Activated CD4-positive, alpha-beta memory T cell treated with anti-CD3 and anti-CD28 coated beads, Interleukin-2, amount 10 ng/mL, durations not matched to agents 7 days and 5 days (primary cell): Measurements from ENCODE around the gene RIMBP2. TPM values are rescaled to one million over a fixed set of nuclear protein-coding genes. Genes with fewer than 3 reads are reported as not detected.

ENCODE experiments used
- CTCF ChIA-PET: fragments of 350-600 bp; sonication (Branson Sonifier 250); formaldehyde crosslinking; loops from one replicate; lab custom pipeline; 2021; ENCODE audit warnings: antibody characterized with exemption, inconsistent platforms; lab: Charles Lee
- POLR2A ChIA-PET: fragments of 350-600 bp; sonication (Branson Sonifier 250); formaldehyde crosslinking; loops from one replicate; lab custom pipeline; 2021; ENCODE audit warnings: antibody characterized with exemption; lab: Charles Lee
- DNase-seq: peaks from one replicate; pipeline ENCODE4 v3.0.0-alpha.2; 2020
- H3K27ac Mint-ChIP-seq: one replicate; pipeline ENCODE4 v1.8.0; 2021; ENCODE audit warnings: mild to moderate bottlenecking, mixed read lengths
- H3K27me3 Mint-ChIP-seq: one replicate; pipeline ENCODE4 v1.8.0; 2021; ENCODE audit warnings: mixed read lengths
- H3K36me3 Mint-ChIP-seq: one replicate; pipeline ENCODE4 v1.8.0; 2021; ENCODE audit warnings: low read depth, mixed read lengths
- H3K4me1 Mint-ChIP-seq: one replicate; pipeline ENCODE4 v1.8.0; 2021; ENCODE audit warnings: mixed read lengths
- H3K4me3 Mint-ChIP-seq: one replicate; pipeline ENCODE4 v1.8.0; 2021; ENCODE audit warnings: mild to moderate bottlenecking, mixed read lengths
- H3K9me3 Mint-ChIP-seq: one replicate; pipeline ENCODE4 v1.8.0; 2021; ENCODE audit warnings: mixed read lengths
- total RNA-seq, 2 experiments: library from RNA; stranded (reverse); gene quantifications; one replicate each; pipeline ENCODE4 v1.2.3, GENCODE V29; 2021

Gene RIMBP2
- total RNA-seq, 2 experiments from 2014 or later: not detected

DNA sequence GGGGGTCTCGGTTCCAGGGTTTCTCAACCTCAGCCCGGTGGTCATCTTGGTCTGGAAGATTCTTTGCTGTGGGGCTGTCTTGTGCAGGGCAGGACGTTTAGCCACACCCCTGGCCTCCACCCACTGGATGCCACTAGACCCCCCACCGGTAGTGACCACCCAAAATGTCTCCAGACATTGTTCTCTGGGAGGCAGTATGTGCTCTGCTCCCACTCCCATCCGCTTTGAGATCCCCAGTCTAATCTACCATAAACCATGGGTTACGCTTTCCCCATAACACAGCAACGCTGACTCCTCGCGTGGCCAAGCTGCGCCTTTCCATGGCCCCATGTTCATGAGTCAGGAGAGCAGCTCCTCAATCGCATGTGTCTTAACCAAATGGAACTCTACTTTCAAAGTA lies 155.8 kb downstream of the RIMBP2 start:
- ChIA-PET POLR2A (no interaction called here), CTCF (no interaction called here)
- Mint-ChIP-seq H3K27ac (no peak overlapping the region), H3K4me3 (no peak overlapping the region), H3K4me1 (no peaks in the 10 kb centered on the region), H3K9me3 (peaks cover 5% of the 10 kb centered on the region), H3K36me3 (no peaks in the 10 kb centered on the region), H3K27me3 (no peaks in the 10 kb centered on the region)
- DNase-seq: no peak

DNA sequence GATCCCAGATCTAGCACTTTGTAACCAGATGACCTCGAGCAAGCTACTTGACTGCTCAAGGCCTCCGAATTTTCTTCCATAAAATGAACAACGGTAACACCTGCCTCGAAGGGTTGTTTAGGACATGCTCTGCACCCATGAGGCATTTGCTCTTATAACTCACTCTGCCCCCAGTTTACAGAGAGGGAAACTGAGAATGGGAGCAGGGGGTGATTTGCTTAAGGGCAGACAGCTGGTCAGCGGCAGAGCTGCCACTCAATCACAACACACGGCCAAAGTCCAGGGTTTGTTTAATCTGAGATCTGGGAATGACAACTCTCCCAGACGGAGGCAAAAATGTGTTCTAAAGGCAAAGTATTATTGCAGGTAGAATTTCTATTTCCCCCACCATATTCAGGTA lies 156.3 kb downstream of the RIMBP2 start:
- Mint-ChIP-seq H3K4me3 (no peak overlapping the region), H3K9me3 (peaks cover 5% of the 10 kb centered on the region), H3K36me3 (no peaks in the 10 kb centered on the region), H3K4me1 (no peaks in the 10 kb centered on the region), H3K27ac (no peak overlapping the region), H3K27me3 (no peaks in the 10 kb centered on the region)
- no peak for DNase-seq
- ChIA-PET POLR2A (no interaction called here), CTCF (no interaction called here)

DNA sequence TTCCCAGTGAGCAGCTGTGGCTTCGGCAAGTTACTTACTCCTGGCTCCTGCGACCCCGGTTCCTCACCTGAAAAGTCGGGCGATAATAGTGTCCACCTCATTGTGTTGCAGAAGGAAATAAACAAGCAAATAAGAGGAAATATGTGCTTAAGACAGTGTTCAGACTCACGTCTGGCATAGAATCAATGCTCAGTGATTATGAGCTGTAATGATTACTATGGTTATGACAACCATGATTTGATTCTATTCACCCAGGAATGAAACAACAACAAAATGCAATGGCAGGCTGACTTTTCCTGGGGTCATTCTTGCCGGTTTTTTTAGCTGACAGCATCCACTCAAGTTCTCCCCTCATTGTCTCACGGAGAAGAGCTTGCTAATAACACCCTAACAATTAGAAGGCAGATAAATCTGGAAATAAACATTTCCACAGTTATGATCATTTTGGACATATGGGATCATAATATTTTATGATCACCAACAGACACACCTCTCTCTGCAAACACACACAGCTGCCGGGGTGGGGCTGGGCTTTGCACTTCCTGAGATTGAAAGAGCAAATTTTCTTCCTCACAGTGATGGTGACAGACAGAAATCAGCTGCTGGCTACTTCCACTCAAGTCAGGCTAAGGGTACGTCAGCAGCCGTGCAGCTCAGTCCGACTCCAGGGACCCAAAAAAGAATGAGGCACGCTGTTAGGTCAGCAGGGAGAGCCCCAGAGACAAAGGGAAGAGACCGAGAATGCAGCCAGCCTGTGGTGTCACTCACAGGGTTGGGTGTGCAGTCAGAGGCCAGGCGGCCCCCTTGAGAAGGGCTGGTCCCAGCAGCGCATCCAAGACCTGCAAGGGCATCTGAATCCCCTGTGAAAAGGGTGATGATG lies 158.0 kb downstream of the RIMBP2 start:
- ChIA-PET POLR2A (no interaction called here), CTCF (no interaction called here)
- H3K4me3 Mint-ChIP-seq: no peak overlapping the region
- no peaks in the 10 kb centered on the region for H3K9me3 Mint-ChIP-seq
- H3K4me1 Mint-ChIP-seq: no peaks in the 10 kb centered on the region
- H3K27me3 Mint-ChIP-seq: no peaks in the 10 kb centered on the region
- no peak for DNase-seq
- H3K27ac Mint-ChIP-seq: no peak overlapping the region
- no peaks in the 10 kb centered on the region for H3K36me3 Mint-ChIP-seq

DNA sequence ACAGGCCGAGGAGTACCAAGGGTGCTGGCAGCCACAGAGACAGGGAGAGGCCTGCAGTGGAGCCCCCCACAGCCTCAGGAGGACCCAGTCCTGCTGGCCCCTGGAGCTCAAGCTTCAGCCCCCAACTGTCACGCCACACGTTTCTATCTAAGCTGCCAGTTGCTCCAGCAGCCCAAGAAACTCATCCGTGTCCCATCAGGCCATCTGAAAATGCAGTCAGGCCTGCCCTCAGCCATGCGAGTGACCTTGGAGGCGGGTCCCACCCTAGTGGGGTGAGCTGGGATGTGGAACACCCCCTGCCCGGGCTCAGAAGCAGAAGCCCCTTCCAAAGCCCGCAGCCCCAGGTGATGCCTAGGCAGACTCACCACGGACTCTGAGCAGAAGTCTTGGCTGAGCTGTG lies 158.9 kb downstream of the RIMBP2 start:
- ChIA-PET CTCF (no interaction called here), POLR2A (no interaction called here)
- no peak overlapping the region for H3K4me3 Mint-ChIP-seq
- no peaks in the 10 kb centered on the region for H3K9me3 Mint-ChIP-seq
- no peaks in the 10 kb centered on the region for H3K4me1 Mint-ChIP-seq
- no peak overlapping the region for H3K27ac Mint-ChIP-seq
- no peaks in the 10 kb centered on the region for H3K27me3 Mint-ChIP-seq
- H3K36me3 Mint-ChIP-seq: no peaks in the 10 kb centered on the region
- no peak for DNase-seq

DNA sequence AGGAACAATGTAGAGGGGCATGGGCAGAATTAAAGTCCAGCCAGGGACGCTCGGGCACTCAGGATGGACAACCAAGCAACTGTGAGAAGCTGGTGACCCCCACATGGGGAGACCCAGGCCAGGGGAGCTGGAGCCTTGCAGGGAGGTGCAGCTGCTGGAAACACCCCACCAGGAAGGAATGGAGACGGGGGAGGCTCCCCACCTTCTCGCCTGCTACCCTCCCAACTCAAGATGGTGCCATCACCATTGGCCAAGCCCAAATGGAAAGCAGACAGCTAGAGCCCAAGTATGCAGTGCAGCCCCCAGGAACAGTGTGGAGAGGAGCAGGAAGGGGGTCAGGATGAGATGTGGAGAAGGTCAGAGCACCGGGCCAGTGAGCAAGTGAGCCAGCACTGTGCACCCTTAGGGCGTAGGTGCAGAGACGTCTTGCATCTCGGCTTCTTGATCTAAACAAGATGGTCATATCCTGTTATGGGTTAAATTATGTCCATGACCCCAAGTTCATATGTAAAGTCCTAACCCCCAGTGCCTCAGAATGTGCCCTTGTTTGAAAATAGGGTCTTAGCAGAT lies 159.5 kb downstream of the RIMBP2 start:
- Mint-ChIP-seq H3K9me3 (no peaks in the 10 kb centered on the region), H3K4me3 (no peak overlapping the region), H3K27me3 (no peaks in the 10 kb centered on the region), H3K27ac (no peak overlapping the region), H3K4me1 (no peaks in the 10 kb centered on the region), H3K36me3 (no peaks in the 10 kb centered on the region)
- POLR2A ChIA-PET: no interaction called here
- CTCF ChIA-PET: no interaction called here
- no peak for DNase-seq

DNA sequence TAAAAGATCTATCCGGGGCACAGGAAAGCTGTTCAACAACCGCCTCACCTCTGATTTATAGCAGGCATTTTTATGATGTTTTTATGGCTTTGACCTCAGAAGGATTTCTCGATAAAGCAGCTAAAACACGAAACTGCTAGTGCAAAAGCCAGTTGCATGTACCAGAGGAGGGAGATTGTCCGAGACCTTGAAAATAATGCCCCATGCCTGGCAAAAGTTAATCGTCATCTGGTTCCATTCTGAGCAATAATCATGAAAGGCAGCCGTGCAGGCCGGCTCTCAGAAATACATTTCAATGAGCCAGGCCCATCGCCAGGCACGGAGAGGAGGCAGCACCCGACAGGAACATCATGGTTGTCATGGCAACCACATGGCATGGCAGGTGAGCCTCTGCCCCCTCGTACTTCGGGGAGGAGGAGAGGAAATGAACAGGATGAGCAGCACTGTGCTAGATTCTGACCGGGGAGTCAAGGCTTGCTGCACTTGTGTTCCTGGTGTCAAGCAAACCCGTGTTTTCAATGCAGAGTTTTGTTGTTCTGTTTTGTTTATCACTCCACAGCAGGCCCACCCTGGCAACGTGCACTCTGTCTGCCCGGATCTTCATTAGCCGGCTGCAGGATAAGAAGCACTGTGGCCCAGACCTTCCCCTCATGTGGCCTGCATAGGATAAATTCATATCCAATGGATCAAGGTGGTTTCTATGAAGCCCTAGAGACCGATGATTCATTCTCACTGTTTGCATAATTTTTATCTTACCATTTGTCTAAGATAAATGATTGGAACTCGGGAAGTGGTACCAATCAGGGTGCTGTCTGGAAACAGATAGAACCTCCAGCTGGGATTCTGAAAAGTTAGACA lies 160.2 kb downstream of the RIMBP2 start:
- DNase-seq: no peak
- H3K27me3 Mint-ChIP-seq: no peaks in the 10 kb centered on the region
- no peaks in the 10 kb centered on the region for H3K36me3 Mint-ChIP-seq
- H3K4me1 Mint-ChIP-seq: no peaks in the 10 kb centered on the region
- no peaks in the 10 kb centered on the region for H3K9me3 Mint-ChIP-seq
- no peak overlapping the region for H3K4me3 Mint-ChIP-seq
- no peak overlapping the region for H3K27ac Mint-ChIP-seq
- CTCF ChIA-PET: no interaction called here
- POLR2A ChIA-PET: no interaction called here

DNA sequence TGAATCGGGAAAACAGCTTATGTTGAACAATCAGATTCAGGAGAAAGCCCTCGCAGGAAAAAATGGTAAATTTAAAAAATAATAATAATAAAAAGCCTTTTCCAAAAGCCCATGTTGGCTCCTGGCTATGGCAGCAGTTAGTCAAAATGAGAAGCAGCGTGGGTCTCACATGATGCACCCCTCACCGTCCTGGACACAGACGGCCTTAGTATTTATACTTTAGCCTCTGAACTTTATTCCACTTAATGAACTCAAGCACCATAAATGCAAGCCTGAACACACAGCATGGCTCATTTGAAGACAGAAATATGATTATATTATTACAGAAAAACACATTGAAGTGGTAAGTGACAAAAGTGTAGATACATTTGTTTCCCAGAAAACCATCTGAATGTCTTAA lies 160.9 kb downstream of the RIMBP2 start:
- H3K36me3 Mint-ChIP-seq: no peaks in the 10 kb centered on the region
- H3K27ac Mint-ChIP-seq: no peak overlapping the region
- CTCF ChIA-PET: no interaction called here
- no peak for DNase-seq
- H3K9me3 Mint-ChIP-seq: no peaks in the 10 kb centered on the region
- POLR2A ChIA-PET: no interaction called here
- H3K4me1 Mint-ChIP-seq: no peaks in the 10 kb centered on the region
- no peaks in the 10 kb centered on the region for H3K27me3 Mint-ChIP-seq
- no peak overlapping the region for H3K4me3 Mint-ChIP-seq

DNA sequence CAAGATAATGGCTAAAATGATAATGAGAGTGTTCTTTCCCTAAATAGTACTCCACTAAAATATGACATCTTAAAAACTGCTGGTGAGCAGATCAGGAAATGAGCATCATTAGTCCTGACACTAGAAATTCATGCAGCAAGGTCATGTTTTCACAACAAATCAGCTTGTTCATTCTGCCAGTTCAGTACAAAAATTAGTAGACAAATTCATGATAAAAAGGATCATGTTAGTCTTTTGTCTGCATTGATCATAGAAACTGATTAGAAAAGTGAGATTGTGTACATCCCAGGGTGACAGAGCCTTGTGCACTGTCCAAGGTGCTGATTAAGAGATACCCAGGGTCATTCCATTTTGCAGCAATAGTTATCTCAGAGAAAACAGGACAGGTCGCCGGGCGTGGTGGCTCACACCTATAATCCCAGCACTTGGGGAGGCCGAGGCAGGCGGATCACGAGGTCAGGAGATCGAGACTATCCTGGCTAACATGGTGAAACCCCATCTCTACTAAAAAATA lies 163.6 kb downstream of the RIMBP2 start:
- POLR2A ChIA-PET: no interaction called here

DNA sequence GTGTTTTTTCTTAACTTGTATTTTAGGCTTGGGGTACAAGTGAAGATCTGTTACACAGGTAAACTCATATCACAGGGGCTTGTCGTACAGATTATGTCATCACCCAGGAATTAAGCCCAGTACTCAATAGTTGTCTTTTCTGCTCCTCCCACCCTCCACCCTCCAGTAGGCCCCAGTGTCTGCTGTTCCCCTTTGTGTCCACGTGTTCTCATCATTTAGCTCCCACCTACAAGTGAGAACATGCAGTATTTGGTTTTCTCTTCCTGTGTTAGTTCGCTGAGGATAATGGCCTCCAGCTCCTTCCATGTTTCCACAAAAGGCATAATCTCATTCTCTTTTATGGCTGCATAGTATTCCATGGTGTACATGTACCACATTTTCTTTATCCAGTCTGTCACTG lies 166.7 kb downstream of the RIMBP2 start:
- no peak overlapping the region for H3K4me3 Mint-ChIP-seq
- no peaks in the 10 kb centered on the region for H3K36me3 Mint-ChIP-seq
- no peaks in the 10 kb centered on the region for H3K4me1 Mint-ChIP-seq
- POLR2A ChIA-PET: no interaction called here
- H3K27ac Mint-ChIP-seq: no peak overlapping the region
- no peaks in the 10 kb centered on the region for H3K27me3 Mint-ChIP-seq
- no peak for DNase-seq
- H3K9me3 Mint-ChIP-seq: peaks cover 13% of the 10 kb centered on the region
- CTCF ChIA-PET: no interaction called here

More for the DNA sequence above, 163.6 kb downstream of the RIMBP2 start:
- CTCF ChIA-PET: no interaction called here
- H3K27me3 Mint-ChIP-seq: no peaks in the 10 kb centered on the region
- H3K4me3 Mint-ChIP-seq: no peak overlapping the region
- no peak for DNase-seq
- no peaks in the 10 kb centered on the region for H3K4me1 Mint-ChIP-seq
- H3K27ac Mint-ChIP-seq: no peak overlapping the region
- no peaks in the 10 kb centered on the region for H3K36me3 Mint-ChIP-seq
- peaks cover 10% of the 10 kb centered on the region for H3K9me3 Mint-ChIP-seq

DNA sequence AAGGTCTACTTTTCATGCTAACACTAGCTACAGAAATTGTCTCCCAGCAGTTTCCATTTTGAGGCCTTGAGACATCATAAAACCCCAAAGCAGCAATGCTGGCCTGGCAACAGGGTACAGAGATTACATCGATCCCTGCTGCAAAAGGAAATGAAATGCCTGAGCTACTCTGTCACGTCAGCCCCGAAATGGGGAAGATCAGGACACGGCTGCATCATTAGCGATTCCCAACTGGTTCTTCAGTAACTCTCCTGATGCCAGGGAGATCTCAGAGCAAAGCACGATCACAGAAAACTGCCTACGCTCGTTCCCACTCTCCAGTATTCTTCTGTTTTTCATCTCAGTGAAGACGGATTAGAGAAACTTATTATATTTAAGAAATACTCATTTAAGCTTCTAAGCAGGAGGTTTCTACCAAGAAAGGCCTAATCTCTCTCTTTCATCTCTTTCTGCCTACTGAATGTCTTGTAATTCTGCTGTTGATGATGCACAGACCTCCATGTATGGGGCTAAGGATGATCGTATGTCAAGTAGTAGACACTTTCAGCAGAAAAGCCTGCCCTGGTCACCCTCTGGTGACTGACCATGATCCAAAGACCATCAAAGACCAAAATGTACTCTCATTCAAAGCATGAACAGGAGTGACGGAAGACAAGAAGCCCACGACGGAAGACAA lies 168.5 kb downstream of the RIMBP2 start:
- CTCF ChIA-PET: no interaction called here
- no peak overlapping the region for H3K4me3 Mint-ChIP-seq
- POLR2A ChIA-PET: no interaction called here
- DNase-seq: no peak
- H3K4me1 Mint-ChIP-seq: no peaks in the 10 kb centered on the region
- H3K36me3 Mint-ChIP-seq: no peaks in the 10 kb centered on the region
- H3K9me3 Mint-ChIP-seq: peaks cover 13% of the 10 kb centered on the region
- H3K27ac Mint-ChIP-seq: no peak overlapping the region
- no peaks in the 10 kb centered on the region for H3K27me3 Mint-ChIP-seq

DNA sequence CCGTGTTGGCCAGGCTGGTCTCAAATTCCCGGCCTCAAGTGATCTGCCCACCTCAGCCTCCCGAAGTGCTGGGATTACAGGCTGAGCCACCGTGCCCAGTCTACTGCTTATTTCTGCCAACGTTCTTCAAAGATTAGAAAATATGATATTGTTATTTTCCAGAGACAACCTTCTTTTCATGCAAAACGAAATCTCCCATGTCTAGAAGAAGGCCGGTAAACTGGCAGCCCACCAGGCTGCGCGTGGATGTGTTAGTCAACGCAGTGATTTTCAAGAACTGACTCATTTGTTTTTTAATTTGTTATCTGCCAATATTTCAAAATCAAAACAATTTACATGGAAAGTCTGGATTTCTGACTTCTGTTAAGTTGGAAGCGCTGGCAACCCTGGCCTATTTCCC lies 169.6 kb downstream of the RIMBP2 start:
- Mint-ChIP-seq H3K36me3 (no peaks in the 10 kb centered on the region), H3K4me3 (no peak overlapping the region), H3K9me3 (peaks cover 13% of the 10 kb centered on the region), H3K27ac (no peak overlapping the region), H3K27me3 (no peaks in the 10 kb centered on the region), H3K4me1 (no peaks in the 10 kb centered on the region)
- CTCF ChIA-PET: no interaction called here
- DNase-seq: no peak
- POLR2A ChIA-PET: no interaction called here

DNA sequence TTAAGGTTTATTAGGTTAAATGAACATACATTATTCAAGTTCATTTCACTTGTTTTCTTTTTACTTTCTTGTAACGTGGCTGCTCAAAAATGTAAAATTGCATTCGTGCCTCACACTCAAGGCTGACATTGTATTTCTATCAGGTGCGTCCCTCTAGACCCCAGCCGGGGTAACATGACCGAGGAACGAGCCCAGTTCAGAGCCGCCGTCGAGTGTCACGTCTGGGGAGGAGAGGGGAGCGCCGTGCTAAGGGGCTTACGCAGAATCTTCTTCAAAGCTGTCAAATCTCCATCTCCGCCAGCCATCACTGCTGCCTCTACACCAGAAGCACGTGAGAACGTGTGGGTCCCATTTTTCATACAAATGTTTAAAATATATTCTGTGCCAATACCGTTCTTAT lies 170.6 kb downstream of the RIMBP2 start:
- Mint-ChIP-seq H3K4me1 (no peaks in the 10 kb centered on the region), H3K4me3 (no peak overlapping the region), H3K36me3 (no peaks in the 10 kb centered on the region), H3K27ac (no peak overlapping the region), H3K27me3 (no peaks in the 10 kb centered on the region), H3K9me3 (peaks cover 13% of the 10 kb centered on the region)
- POLR2A ChIA-PET: no interaction called here
- no peak for DNase-seq
- CTCF ChIA-PET: no interaction called here

DNA sequence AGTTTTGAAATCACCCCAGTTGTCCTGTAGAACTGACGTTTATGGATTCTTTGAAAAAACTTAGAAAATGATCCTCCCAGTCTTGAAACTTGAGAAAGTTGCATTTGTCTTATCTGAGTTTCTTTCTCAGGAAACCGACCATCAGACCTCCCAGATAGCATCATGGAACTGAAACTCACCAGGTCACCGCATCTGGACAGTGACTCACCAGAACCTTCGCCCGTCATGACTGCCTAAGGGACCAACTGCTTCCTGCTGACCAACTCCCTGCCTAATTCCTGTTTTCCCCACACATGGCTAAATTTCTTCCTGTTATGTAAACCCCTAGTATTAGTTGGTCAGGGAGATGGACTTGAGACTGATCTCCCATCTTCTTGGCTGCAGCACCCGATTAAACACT lies 175.7 kb downstream of the RIMBP2 start:
- DNase-seq: no peak
- POLR2A ChIA-PET: no interaction called here
- Mint-ChIP-seq H3K36me3 (no peaks in the 10 kb centered on the region), H3K27ac (no peak overlapping the region), H3K27me3 (no peaks in the 10 kb centered on the region), H3K4me3 (no peak overlapping the region), H3K9me3 (peaks cover 13% of the 10 kb centered on the region), H3K4me1 (no peaks in the 10 kb centered on the region)
- CTCF ChIA-PET: no interaction called here
